WTC11 (cell line): ENCODE results near the gene NAXE. TPM values are rescaled to one million over a fixed set of nuclear protein-coding genes. Genes with fewer than 3 reads are reported as not detected.
A peak's percentile ranks its signal among the peaks of the same experiment; 100 is the strongest.

ENCODE experiments used
- AFF4 ChIP-seq: sonication (generic); formaldehyde crosslinking; IDR thresholded peaks from 2 replicates; pipeline ENCODE4 v1.8.1; 2023; ENCODE audit warnings: mild to moderate bottlenecking, missing genetic modification reagents, borderline replicate concordance
- ATF1 ChIP-seq: sonication (generic); formaldehyde crosslinking; IDR thresholded peaks from 2 replicates; pipeline ENCODE4 v1.8.1; 2023; ENCODE audit warnings: mild to moderate bottlenecking, moderate library complexity, missing genetic modification reagents
- CDX4 ChIP-seq: fragments of 250-450 bp; sonication (Bioruptor Pico); IDR thresholded peaks from 2 replicates; pipeline ENCODE4 v1.9.0; 2021; ENCODE audit warnings: moderate library complexity, mild to moderate bottlenecking, inconsistent platforms, borderline replicate concordance
- CREB1 ChIP-seq: sonication (generic); formaldehyde crosslinking; IDR thresholded peaks from 2 replicates; pipeline ENCODE4 v1.8.0; 2023; ENCODE audit warnings: mild to moderate bottlenecking, missing genetic modification reagents
- CREM ChIP-seq: sonication (generic); formaldehyde crosslinking; IDR thresholded peaks from 2 replicates; pipeline ENCODE4 v1.8.1; 2022; ENCODE audit warnings: mild to moderate bottlenecking, missing genetic modification reagents, moderate library complexity
- CTCF ChIP-seq: fragments of 200-600 bp; IDR thresholded peaks from 2 replicates; pipeline ENCODE4 v1.8.0; 2022; ENCODE audit warnings: antibody characterized with exemption
- E2F1 ChIP-seq: sonication (generic); formaldehyde crosslinking; IDR thresholded peaks from 2 replicates; pipeline ENCODE4 v1.8.0; 2022; ENCODE audit warnings: mild to moderate bottlenecking, missing genetic modification reagents
- ELF4 ChIP-seq: sonication (generic); formaldehyde crosslinking; IDR thresholded peaks from 2 replicates; pipeline ENCODE4 v1.8.1; 2022; ENCODE audit warnings: low read depth, mild to moderate bottlenecking, moderate library complexity, missing genetic modification reagents
- ESRRA ChIP-seq: sonication (generic); formaldehyde crosslinking; IDR thresholded peaks from 2 replicates; pipeline ENCODE4 v1.8.1; 2022; ENCODE audit warnings: mild to moderate bottlenecking, missing genetic modification reagents, borderline replicate concordance
- FOXP1 ChIP-seq: sonication (generic); formaldehyde crosslinking; IDR thresholded peaks from 2 replicates; pipeline ENCODE4 v1.8.0; 2022; ENCODE audit warnings: missing genetic modification reagents, mild to moderate bottlenecking, moderate library complexity, borderline replicate concordance
- JAZF1 ChIP-seq: fragments of 250-450 bp; sonication (Bioruptor Pico); IDR thresholded peaks from 2 replicates; pipeline ENCODE4 v1.9.0; 2021; ENCODE audit warnings: moderate library complexity, mild to moderate bottlenecking, inconsistent platforms
- MAX ChIP-seq: sonication (generic); formaldehyde crosslinking; IDR thresholded peaks from 2 replicates; pipeline ENCODE4 v1.8.0; 2022; ENCODE audit warnings: mild to moderate bottlenecking, missing genetic modification reagents
- MLX ChIP-seq: sonication (generic); formaldehyde crosslinking; IDR thresholded peaks from 2 replicates; pipeline ENCODE4 v1.8.1; 2023; ENCODE audit warnings: mild to moderate bottlenecking, missing genetic modification reagents, moderate library complexity
- NR1H2 ChIP-seq: sonication (generic); formaldehyde crosslinking; IDR thresholded peaks from 2 replicates; pipeline ENCODE4 v1.9.0; 2021; ENCODE audit warnings: mild to moderate bottlenecking, moderate library complexity, missing genetic modification reagents
- SOX15 ChIP-seq: fragments of 250-450 bp; sonication (Bioruptor Pico); IDR thresholded peaks from 2 replicates; pipeline ENCODE4 v1.9.0; 2021; ENCODE audit warnings: mild to moderate bottlenecking
- TEAD1 ChIP-seq: sonication (generic); formaldehyde crosslinking; IDR thresholded peaks from 2 replicates; pipeline ENCODE4 v1.8.0; 2022; ENCODE audit warnings: mild to moderate bottlenecking, missing genetic modification reagents
- USF1 ChIP-seq: sonication (generic); formaldehyde crosslinking; IDR thresholded peaks from 2 replicates; pipeline ENCODE4 v1.8.0; 2022; ENCODE audit warnings: mild to moderate bottlenecking, missing genetic modification reagents
- USF2 ChIP-seq: sonication (generic); formaldehyde crosslinking; IDR thresholded peaks from 2 replicates; pipeline ENCODE4 v1.8.1; 2023; ENCODE audit warnings: mild to moderate bottlenecking, missing genetic modification reagents, moderate library complexity
- ZBTB43 ChIP-seq: sonication (generic); formaldehyde crosslinking; IDR thresholded peaks from 2 replicates; pipeline ENCODE4 v1.8.1; 2023; ENCODE audit warnings: mild to moderate bottlenecking, missing genetic modification reagents
- ZNF219 ChIP-seq: sonication (generic); formaldehyde crosslinking; IDR thresholded peaks from 2 replicates; pipeline ENCODE4 v1.8.0; 2023; ENCODE audit warnings: missing genetic modification reagents, mild to moderate bottlenecking, borderline replicate concordance
- total RNA-seq: library from RNA; stranded (reverse); gene quantifications from 3 replicates; pipeline ENCODE4 v1.2.3, GENCODE V29; 2021
- TF ChIP-seq, protein P1 (sequence below): fragments of 250-450 bp; sonication (Bioruptor Pico); IDR thresholded peaks from 2 replicates; pipeline ENCODE4 v1.8.0; 2021; ENCODE audit warnings: mild to moderate bottlenecking
- TF ChIP-seq, protein P2 (sequence below): sonication (generic); formaldehyde crosslinking; IDR thresholded peaks from 2 replicates; pipeline ENCODE4 v1.8.1; 2022; ENCODE audit warnings: low read depth, missing genetic modification reagents, borderline replicate concordance

The NAXE gene
- total RNA-seq, 1 experiment from 2014 or later: 81.6 TPM

DNA sequence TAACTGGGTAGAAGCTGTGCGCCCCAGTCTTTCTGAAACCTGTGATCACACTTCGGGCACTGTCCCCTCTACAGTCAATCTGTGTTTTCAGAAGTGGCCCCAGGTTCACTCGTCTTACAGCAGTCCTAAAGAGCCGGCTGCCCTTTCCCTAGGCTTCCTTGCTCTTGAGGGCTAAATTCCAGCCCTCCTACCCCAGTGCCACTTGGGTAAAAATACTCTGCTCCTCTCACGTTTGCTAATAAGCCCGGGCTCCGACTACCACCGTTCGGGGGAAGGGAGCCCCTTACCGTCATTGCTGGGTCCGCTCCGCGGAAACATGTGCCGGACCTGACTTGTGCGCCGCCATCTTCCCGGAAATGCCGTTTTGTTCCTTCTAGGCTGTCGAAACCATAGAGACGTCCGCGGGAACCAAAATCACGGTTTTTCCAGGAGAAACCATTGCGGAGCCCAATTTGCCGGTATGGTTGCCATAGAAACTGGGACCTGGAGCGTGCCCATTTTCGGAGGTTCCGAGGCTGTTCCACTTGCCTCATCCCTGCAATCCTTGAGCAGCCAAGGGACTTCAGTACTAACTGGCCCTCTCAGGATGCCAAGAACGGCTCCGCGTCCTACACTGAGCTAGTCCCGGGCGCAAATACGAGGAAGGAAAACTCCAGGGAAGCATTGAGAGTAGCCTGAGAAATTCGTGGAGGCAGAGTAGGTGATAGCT lies 9.7 kb downstream of the NAXE start, which contains the start of gene GPATCH4 (continued):
- TF ChIP-seq ZNF219 (CRISPR knock-in tag) (no peak), ELF4 (no peak), TEAD1 (CRISPR knock-in tag) (peak; percentile 88; the same call in 1 of the 2 replicates), CDX4 (CRISPR knock-in tag) (no peak), CREM (CRISPR knock-in tag) (no peak), USF2 (CRISPR knock-in tag) (peak; percentile 25; the same call in 1 of the 2 replicates), NR1H2 (CRISPR knock-in tag) (no peak), E2F1 (CRISPR knock-in tag) (0 out of 2 replicates have a peak, but pooled peaks have one; percentile 35), AFF4 (CRISPR knock-in tag) (no peak), JAZF1 (CRISPR knock-in tag) (no peak), ATF1 (CRISPR knock-in tag) (no peak), SOX15 (CRISPR knock-in tag) (no peak), USF1 (peak; percentile 52; the same call in 1 of the 2 replicates), MLX (no peak), ESRRA (CRISPR knock-in tag) (peak; percentile 68; the same call in 1 of the 2 replicates), MAX (CRISPR knock-in tag) (peak; percentile 98), CTCF (no peak), FOXP1 (CRISPR knock-in tag) (peak; percentile 44; the same call in 1 of the 2 replicates), CREB1 (CRISPR knock-in tag) (peak; percentile 18; the same call in 1 of the 2 replicates), ZBTB43 (CRISPR knock-in tag) (peak; percentile 28; the same call in 1 of the 2 replicates)
- TF ChIP-seq, protein P1, sequence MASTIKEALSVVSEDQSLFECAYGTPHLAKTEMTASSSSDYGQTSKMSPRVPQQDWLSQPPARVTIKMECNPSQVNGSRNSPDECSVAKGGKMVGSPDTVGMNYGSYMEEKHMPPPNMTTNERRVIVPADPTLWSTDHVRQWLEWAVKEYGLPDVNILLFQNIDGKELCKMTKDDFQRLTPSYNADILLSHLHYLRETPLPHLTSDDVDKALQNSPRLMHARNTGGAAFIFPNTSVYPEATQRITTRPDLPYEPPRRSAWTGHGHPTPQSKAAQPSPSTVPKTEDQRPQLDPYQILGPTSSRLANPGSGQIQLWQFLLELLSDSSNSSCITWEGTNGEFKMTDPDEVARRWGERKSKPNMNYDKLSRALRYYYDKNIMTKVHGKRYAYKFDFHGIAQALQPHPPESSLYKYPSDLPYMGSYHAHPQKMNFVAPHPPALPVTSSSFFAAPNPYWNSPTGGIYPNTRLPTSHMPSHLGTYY (CRISPR knock-in tag): no peak
- TF ChIP-seq, protein P2, sequence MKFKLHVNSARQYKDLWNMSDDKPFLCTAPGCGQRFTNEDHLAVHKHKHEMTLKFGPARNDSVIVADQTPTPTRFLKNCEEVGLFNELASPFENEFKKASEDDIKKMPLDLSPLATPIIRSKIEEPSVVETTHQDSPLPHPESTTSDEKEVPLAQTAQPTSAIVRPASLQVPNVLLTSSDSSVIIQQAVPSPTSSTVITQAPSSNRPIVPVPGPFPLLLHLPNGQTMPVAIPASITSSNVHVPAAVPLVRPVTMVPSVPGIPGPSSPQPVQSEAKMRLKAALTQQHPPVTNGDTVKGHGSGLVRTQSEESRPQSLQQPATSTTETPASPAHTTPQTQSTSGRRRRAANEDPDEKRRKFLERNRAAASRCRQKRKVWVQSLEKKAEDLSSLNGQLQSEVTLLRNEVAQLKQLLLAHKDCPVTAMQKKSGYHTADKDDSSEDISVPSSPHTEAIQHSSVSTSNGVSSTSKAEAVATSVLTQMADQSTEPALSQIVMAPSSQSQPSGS (CRISPR knock-in tag): no peak
